Measurements from ENCODE around the gene GREM1.

The GREM1 gene

DNA sequence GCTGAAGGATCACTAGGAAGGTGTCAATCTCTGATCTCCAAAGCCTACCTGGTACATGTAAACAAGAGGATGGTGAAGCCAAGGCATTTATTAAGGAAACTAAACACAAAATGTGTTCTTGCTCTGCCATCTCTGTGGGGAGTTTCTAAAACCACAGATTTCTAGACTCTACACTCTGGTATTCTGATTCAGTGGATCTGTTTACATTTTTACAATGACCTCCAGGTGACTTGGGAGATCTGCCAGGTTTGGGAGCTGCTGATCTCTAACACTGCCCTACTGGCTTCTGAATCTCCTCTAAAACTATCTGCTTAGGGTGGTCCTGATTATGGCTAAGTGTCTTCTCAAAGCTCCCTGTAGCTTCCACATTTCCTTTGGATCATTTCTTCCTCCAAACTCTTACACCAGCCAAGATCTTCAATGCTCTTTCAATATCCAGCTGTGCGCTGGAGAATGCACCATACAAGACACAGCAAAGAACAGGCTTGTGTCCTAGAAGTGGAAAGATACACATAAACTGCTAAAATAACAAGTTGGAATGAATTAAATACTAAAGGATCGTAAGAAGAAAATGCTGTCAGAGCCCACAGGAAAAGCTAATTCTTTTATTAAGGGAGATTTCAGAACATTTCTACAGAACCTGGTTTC is 72.7 kb downstream of the GREM1 start:
- DNase-seq, result no peak

- DNase-seq, result no peak
These were observed 74.6 kb downstream of the GREM1 start for GRCh38 chr15:32792436-32792835.

All from activated CD4-positive, CD25-positive, alpha-beta regulatory T cell treated with anti-CD3 and anti-CD28 coated beads, Interleukin-2, amount 50 U/mL, for 72 hours (primary cell).